ENCODE data around the gene CERS6. TPM values are rescaled to one million over a fixed set of nuclear protein-coding genes. Genes with fewer than 3 reads are reported as not detected.

CERS6 gene
- total and polyA plus RNA-seq, 2 of the 8 experiments (the other 6 are each of a cell fraction or from before 2014, with no cell fraction given): 6.8 to 28.2 TPM

GRCh38 chr2:168765401-168765800 is 309.3 kb downstream of the CERS6 start:
- Histone ChIP-seq H2AFZ (ENCODE audit: low read length) (no peak overlapping the region), H3K23me2 (ENCODE audit: low read depth, low read length) (no peaks in the 10 kb centered on the region), H3K9me3 (ENCODE audit: insufficient read depth in 2 of 2, low read depth in 1 of 2, low read length in 1 of 2) (no peaks in the 10 kb centered on the region), H2BK120ac (replicated peaks; ENCODE audit: low read depth, low read length) (no peak overlapping the region), H4K5ac (ENCODE audit: insufficient read length, low read depth, low read length) (no peak overlapping the region), H2BK20ac (ENCODE audit: low read length) (no peak overlapping the region), H4K91ac (replicated peaks; ENCODE audit: insufficient read length, low read length) (no peak overlapping the region), H2BK15ac (ENCODE audit: low read length) (no peak overlapping the region), H3K4me2 (ENCODE audit: insufficient read depth in 1 of 2, low read depth in 2 of 2, low read length in 2 of 2) (no peak overlapping the region), H3K79me1 (ENCODE audit: low read depth, low read length) (no peaks in the 10 kb centered on the region), H3K9ac (replicated peaks in 1 of 4; ENCODE audit: extremely low read depth in 1 of 4, low read depth in 3 of 4, low read length in 3 of 4) (no peak overlapping the region), H3K56ac (replicated peaks; ENCODE audit: insufficient read length, low read depth, low read length) (no peak overlapping the region), H3K18ac (ENCODE audit: extremely low read depth, low read length) (no peak overlapping the region), H3K4me3 (ENCODE audit: extremely low read depth in 1 of 4, insufficient read depth in 2 of 4, low read depth in 3 of 4, low read length in 4 of 4) (no peak overlapping the region), H3K23ac (ENCODE audit: insufficient read length) (no peak overlapping the region), H3K14ac (ENCODE audit: insufficient read length) (no peak overlapping the region), H3K27ac (ENCODE audit: low read depth, low read length) (no peak overlapping the region), H3K79me2 (ENCODE audit: control insufficient read depth in 1 of 2, insufficient read depth in 2 of 2, low read length in 2 of 2) (no peaks in the 10 kb centered on the region), H3K27me3 (replicated peaks in 1 of 4; ENCODE audit: control insufficient read depth in 3 of 4, extremely low read depth in 1 of 4, insufficient read depth in 3 of 4, low read length in 3 of 4) (peaks cover 0 to 2% (median 0%) of the 10 kb centered on the region in 4 experiments; a peak in 1 of 7 replicates), H4K20me1 (replicated peaks in 1 of 2; ENCODE audit: control insufficient read depth in 1 of 2, insufficient read depth in 2 of 2, low read length in 2 of 2) (no peaks in the 10 kb centered on the region), H2BK12ac (ENCODE audit: low read depth, low read length) (no peak overlapping the region), H3K36me3 (ENCODE audit: control insufficient read depth in 2 of 4, insufficient read depth in 4 of 4, low read length in 3 of 4) (peaks cover 0 to 6% (median 4%) of the 10 kb centered on the region in 4 experiments; a peak in 5 of 8 replicates), H2BK5ac (ENCODE audit: low read depth, low read length) (no peak overlapping the region), H3K4me1 (replicated peaks in 1 of 4; ENCODE audit: control insufficient read depth in 3 of 4, insufficient read depth in 4 of 4, low read length in 3 of 4) (no peaks in the 10 kb centered on the region; a peak in 1 of 7 replicates), H2AK5ac (ENCODE audit: low read depth, low read length) (no peak overlapping the region), H3K4ac (replicated peaks; ENCODE audit: insufficient read length, low read depth, low read length) (no peak overlapping the region), H4K8ac (ENCODE audit: extremely low read depth, insufficient read depth, low read length) (no peak overlapping the region)
- FAIRE-seq (no peak), DNase-seq (ENCODE audit: low read depth in 1 of 2, low spot score in 2 of 2) (no peak)
- no peak for TF ChIP-seq EZH2 (IDR thresholded peaks at IDR 0.05; ENCODE audit: low read depth, low read length, severe bottlenecking)
- CTCF ChIA-PET (ENCODE audit: partially characterized antibody): interaction anchor here (1.0 to 1.6 kb wide), 2 partner anchors 37 to 419 kb away, joined by 3 to 6 read pairs; no protein-coding TSS in a partner anchor
- POLR2A ChIA-PET (ENCODE audit: partially characterized antibody): no interaction called here
- 92% methylated on average over 1 of the region's 1 CpG; no CpG with 5 or more reads in 1 of the 2 experiments for WGBS, 2 experiments (ENCODE audit: extremely low coverage in 1 of 2, insufficient coverage in 1 of 2, insufficient read length in 1 of 2, insufficient replicate concordance in 2 of 2, low coverage in 1 of 2, low lambda C conversion rate in 2 of 2, missing lambda C conversion rate in 1 of 2)
